GM12865 (cell line): ENCODE results near the gene AIDA.
A peak's percentile ranks its signal among the peaks of the same experiment; 100 is the strongest.

Experiments used
- DNase-seq: peaks from one replicate; pipeline ENCODE4 v3.0.0; 2010; ENCODE audit warnings: low read depth
- H3K4me3 ChIP-seq: 2 replicates; pipeline ENCODE4 v1.5.1; 2011; ENCODE audit warnings: mild to moderate bottlenecking, low read depth, low read length, control low read depth
- TF ChIP-seq, protein P1 (sequence below): IDR thresholded peaks from 2 replicates; pipeline ENCODE4 v1.5.1; 2011; ENCODE audit warnings: low read length, control low read depth, low read depth, inconsistent platforms; ENCODE audit not compliant: insufficient read depth; ENCODE audit errors: missing control alignments

AIDA gene, protein sequence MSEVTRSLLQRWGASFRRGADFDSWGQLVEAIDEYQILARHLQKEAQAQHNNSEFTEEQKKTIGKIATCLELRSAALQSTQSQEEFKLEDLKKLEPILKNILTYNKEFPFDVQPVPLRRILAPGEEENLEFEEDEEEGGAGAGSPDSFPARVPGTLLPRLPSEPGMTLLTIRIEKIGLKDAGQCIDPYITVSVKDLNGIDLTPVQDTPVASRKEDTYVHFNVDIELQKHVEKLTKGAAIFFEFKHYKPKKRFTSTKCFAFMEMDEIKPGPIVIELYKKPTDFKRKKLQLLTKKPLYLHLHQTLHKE

DNA sequence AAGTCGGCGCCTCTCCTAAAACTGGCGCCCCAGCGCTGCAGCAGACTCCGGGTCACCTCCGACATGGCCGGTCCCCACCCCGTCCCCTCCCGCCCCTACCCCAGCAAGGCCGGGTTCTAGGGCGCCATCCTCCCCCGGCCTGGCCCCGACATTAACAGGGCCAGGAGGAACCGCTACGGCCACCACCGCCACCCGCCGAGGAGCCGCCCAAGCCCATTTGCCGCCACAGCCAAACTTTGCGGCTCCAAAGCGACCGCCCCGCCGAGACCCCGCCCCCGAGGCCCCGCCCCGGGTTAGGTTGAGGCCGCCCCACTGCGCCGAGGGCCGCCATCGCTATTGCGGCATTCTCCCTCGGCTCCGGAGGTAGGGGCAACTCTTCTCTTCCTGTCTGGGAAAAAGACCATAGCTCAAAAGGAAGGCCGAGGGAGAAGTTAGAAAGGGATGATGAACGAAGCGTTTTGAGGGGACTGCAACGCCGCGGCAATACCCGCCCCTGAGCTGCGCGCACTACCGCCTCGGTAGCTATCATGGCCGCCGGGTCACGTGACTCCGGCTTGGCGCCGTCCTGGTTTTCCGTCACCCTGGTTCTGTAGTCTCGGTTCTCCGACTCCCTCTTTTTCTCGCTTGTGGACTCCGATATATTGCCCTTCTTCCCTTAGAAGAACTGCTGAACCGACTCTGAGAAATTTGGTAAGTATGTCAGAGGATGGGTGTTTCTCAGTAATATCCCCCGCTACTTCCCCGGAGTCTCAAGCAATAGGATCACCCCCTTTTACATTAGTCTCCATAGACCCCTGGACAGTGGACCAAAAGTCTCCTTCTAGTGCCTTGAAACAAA lies at the start of gene AIDA, which contains the start of gene BROX:
Gene AIDA (minus strand): TSS at position 239 of the 838 bp plus-strand sequence. CDS start 174 bp downstream, at position 65.
Gene BROX (plus strand): TSS at position 312 of the 838 bp plus-strand sequence. CDS start 3,136 bp downstream, outside the sequence.
- DNase-seq = peak; percentile 92
- peak within 1 kb of the TSS; percentile 100 for H3K4me3 ChIP-seq
- TF ChIP-seq, protein P1, sequence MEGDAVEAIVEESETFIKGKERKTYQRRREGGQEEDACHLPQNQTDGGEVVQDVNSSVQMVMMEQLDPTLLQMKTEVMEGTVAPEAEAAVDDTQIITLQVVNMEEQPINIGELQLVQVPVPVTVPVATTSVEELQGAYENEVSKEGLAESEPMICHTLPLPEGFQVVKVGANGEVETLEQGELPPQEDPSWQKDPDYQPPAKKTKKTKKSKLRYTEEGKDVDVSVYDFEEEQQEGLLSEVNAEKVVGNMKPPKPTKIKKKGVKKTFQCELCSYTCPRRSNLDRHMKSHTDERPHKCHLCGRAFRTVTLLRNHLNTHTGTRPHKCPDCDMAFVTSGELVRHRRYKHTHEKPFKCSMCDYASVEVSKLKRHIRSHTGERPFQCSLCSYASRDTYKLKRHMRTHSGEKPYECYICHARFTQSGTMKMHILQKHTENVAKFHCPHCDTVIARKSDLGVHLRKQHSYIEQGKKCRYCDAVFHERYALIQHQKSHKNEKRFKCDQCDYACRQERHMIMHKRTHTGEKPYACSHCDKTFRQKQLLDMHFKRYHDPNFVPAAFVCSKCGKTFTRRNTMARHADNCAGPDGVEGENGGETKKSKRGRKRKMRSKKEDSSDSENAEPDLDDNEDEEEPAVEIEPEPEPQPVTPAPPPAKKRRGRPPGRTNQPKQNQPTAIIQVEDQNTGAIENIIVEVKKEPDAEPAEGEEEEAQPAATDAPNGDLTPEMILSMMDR = no peak

DNA sequence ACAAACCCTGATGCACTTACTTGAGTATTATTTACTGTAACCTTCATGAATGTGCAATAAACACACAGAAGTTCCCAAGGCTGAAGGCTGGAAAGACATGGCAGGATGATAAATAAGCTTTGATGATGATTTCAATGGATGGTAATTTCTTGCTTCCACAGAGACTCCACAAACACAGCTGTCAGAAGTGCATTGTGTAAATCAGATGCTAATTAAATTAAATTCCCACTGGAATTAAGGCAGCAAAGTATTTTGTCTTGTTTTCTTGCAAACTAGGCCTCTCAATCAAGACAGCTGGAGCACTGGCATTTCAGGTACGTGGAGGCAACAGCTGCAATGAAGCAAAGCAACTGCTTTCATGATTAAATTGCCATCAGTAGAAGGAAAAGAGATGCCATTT lies 48.8 kb upstream of the AIDA start:
- TF ChIP-seq, protein P1 = no peak
- DNase-seq = no peak
- H3K4me3 ChIP-seq = no peak overlapping the region

DNA sequence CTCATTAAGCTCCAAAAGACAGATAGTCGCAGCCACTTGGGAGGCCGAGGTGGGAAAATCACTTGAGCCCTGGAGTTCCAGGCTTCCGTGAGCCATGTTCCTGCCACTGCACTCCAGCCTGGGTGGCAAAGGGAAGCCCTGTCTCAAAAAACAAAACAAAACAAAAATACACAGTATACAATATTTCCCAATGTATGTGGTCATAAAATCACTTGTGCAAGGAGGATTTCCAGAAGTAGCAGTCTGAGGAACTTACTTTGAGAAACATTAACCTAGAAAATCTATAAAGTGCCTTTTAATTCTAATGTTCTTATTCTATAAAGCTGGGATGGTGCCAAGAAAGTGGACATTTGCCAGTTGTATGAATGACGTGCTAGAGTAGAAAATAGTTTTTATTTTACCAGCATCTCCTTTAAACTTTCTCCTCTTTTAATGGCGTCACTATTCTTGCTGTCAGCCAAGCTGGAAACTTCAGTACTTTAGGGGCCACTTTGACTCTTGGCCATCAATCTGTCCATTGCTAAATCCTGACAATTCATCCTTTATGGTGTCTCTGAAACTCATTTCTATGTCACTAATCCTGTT lies 47.3 kb upstream of the AIDA start:
- TF ChIP-seq, protein P1 = no peak
- DNase-seq = no peak
- no peak overlapping the region for H3K4me3 ChIP-seq

DNA sequence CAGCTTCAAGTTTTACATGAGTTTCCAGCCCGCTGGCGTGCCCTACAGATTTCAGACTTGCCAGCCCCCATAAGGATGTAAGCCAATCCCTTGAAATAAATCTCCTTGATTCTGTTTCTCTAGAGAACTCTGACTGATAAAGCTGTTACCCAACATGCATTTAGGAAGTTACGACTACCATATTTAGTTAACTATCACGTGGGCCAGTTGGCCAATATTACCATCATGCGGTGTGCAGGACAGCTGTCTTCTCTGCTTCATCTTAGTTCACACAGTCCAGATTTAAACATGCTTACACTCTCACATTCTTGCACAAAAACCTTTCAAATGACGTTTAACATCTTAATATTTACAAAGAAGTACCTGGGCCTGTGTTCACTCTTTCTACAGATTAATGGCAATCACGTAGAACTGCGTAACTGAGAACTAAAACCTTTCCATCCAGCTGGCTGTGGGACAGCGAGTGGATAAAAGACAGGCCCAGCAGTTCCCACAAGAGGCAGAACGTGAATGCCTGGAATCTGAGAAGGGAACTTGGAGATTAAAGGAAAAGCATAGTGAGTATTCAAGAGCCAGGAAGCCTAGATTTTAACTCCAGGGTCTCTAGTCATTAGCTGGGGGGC lies 45.5 kb upstream of the AIDA start:
- no peak for DNase-seq

DNA sequence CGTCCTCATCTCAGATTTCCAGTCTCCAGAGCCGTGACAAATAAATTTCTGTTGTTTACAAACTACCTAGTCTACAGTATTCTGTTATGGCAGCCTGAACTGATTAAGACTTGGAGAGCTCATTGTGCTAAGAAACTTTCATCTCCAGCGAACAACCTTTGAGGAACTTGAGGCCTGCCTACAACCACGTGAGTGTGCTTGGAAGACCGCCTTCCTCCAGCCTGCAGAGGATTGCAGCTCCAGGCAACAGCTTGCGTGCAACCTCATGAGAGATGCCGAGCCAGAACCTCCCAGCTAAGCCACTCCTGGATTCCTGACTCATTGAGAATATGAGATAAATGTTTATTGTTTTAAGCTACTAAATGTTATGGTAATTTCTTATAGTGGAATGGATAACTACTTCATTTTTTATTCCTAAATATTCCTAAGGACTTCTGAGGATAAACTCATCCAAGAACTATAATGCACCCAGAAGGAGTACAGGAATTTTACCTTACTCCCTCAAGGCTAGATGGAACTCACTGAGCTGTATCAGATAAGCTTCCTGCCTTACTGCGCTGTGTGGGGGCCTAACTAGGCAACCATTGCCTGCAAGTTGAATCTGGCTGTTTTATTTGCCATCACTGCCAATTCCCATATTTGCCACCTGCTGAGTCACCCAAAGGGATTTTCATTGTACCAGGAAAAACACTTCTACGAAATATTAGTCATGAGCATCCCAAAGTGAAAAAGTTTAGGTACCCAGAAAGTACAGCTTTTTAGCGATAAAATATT lies 42.3 kb upstream of the AIDA start:
- TF ChIP-seq, protein P1 = no peak
- DNase-seq = no peak
- H3K4me3 ChIP-seq = no peak overlapping the region

More for the DNA sequence above, 45.5 kb upstream of the AIDA start:
- no peak overlapping the region for H3K4me3 ChIP-seq
- TF ChIP-seq, protein P1 = no peak

DNA sequence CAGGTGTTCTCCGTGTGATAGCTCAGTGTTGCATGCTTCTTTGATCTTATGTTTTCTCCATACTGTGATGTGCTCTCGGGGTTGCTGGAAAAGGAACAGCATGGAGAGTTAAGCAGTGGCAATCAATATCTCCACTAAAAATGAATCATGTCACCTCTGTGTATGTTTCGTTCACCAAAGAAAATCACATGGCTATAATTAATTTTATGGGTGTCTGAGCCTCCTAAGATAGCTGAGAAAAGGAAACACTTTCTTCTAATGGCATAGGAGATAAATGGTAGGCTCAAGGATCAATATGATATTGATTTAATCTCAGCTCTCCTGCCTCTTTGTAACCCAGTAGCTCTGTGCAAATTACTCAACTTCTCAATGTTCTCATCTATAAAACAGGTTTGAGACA lies 39.0 kb upstream of the AIDA start:
- no peak overlapping the region for H3K4me3 ChIP-seq
- TF ChIP-seq, protein P1 = no peak
- DNase-seq = no peak
